DOHH2 (cell line): ENCODE results near the gene ZNF23.

ENCODE experiments used
- H3F3A ChIP-seq: fragments of 200-600 bp; sonication (generic), shearing (Covaris generic); 2 replicates; pipeline ENCODE4 v1.6.0; 2016; ENCODE audit warnings: antibody characterized with exemption, mild to moderate bottlenecking; ENCODE audit not compliant: control insufficient read depth, insufficient read depth
- H3K27ac ChIP-seq: fragments of 200-600 bp; sonication (generic); 2 replicates; pipeline ENCODE4 v1.5.1; 2014; ENCODE audit warnings: low read depth, mild to moderate bottlenecking, low read length, moderate library complexity
- H3K27me3 ChIP-seq: fragments of 200-600 bp; sonication (generic); 2 replicates; pipeline ENCODE4 v1.6.1; 2014; ENCODE audit warnings: mild to moderate bottlenecking, low read length, mixed read lengths; ENCODE audit not compliant: control insufficient read depth
- H3K36me3 ChIP-seq: fragments of 200-600 bp; sonication (generic); 2 replicates; pipeline ENCODE4 v1.6.1; 2014; ENCODE audit warnings: mild to moderate bottlenecking, low read length, moderate library complexity, mixed read lengths; ENCODE audit not compliant: control insufficient read depth
- H3K4me1 ChIP-seq: fragments of 200-600 bp; sonication (generic); 2 replicates; pipeline ENCODE4 v1.6.1; 2014; ENCODE audit warnings: mild to moderate bottlenecking, low read length, mixed read lengths; ENCODE audit not compliant: control insufficient read depth
- H3K4me2 ChIP-seq: fragments of 200-600 bp; sonication (generic); 2 replicates; pipeline ENCODE4 v1.6.0; 2014; ENCODE audit warnings: mild to moderate bottlenecking, low read length, moderate library complexity
- H3K4me3 ChIP-seq: fragments of 200-600 bp; sonication (generic); 2 replicates; pipeline ENCODE4 v1.5.1; 2014; ENCODE audit warnings: mild to moderate bottlenecking, low read length, mixed read lengths
- H3K79me2 ChIP-seq: fragments of 200-600 bp; sonication (generic); 2 replicates; pipeline ENCODE4 v1.6.1; 2014; ENCODE audit warnings: mild to moderate bottlenecking, low read length, mixed read lengths; ENCODE audit not compliant: control insufficient read depth
- H3K9me2 ChIP-seq: fragments of 200-600 bp; sonication (generic); replicated peaks from 2 replicates; pipeline ENCODE4 v1.6.1; 2014; ENCODE audit warnings: mild to moderate bottlenecking, low read length, mixed read lengths; ENCODE audit not compliant: control insufficient read depth
- H3K9me3 ChIP-seq: fragments of 200-600 bp; sonication (generic); 2 replicates; pipeline ENCODE4 v1.6.1; 2014; ENCODE audit warnings: antibody characterized with exemption, low read length, mixed read lengths; ENCODE audit not compliant: control insufficient read depth, insufficient read depth
- H4K20me1 ChIP-seq: fragments of 200-600 bp; sonication (generic); 2 replicates; pipeline ENCODE4 v1.6.0; 2014; ENCODE audit warnings: low read depth, mild to moderate bottlenecking, antibody characterized with exemption, low read length, moderate library complexity; ENCODE audit not compliant: control insufficient read depth, insufficient read depth
- CTCF ChIP-seq: fragments of 200-600 bp; sonication (generic); IDR thresholded peaks from one replicate; pipeline ENCODE4 v1.5.1; 2014; ENCODE audit warnings: antibody characterized with exemption, mild to moderate bottlenecking, low read depth, low read length; ENCODE audit not compliant: poor library complexity, severe bottlenecking
- EZH2phosphoT487 ChIP-seq: fragments of 200-600 bp; sonication (generic); IDR thresholded peaks from 2 replicates; pipeline ENCODE4 v1.6.1; 2017; ENCODE audit warnings: borderline replicate concordance, mild to moderate bottlenecking, antibody characterized with exemption, low read length, moderate library complexity, mixed read lengths

ZNF23 gene

GRCh38 chr16:71440669-71441347, 21.2 kb downstream of the ZNF23 start:
- Histone ChIP-seq H3K4me2 (no peak overlapping the region), H3K27me3 (no peaks in the 10 kb centered on the region), H3K4me3 (no peak overlapping the region), H3F3A (no peaks in the 10 kb centered on the region), H3K4me1 (no peaks in the 10 kb centered on the region), H3K79me2 (no peaks in the 10 kb centered on the region), H3K9me2 (no peaks in the 10 kb centered on the region), H4K20me1 (no peaks in the 10 kb centered on the region), H3K27ac (no peak overlapping the region), H3K9me3 (no peaks in the 10 kb centered on the region), H3K36me3 (no peaks in the 10 kb centered on the region)
- no peak for TF ChIP-seq EZH2phosphoT487
- peak; percentile 79 for TF ChIP-seq CTCF

- no peaks in the 10 kb centered on the region for H3F3A ChIP-seq
- H3K4me1 ChIP-seq: no peaks in the 10 kb centered on the region
- no peaks in the 10 kb centered on the region for H3K36me3 ChIP-seq
- no peaks in the 10 kb centered on the region for H3K9me3 ChIP-seq
- TF ChIP-seq CTCF: no peak
- TF ChIP-seq EZH2phosphoT487: no peak
- no peaks in the 10 kb centered on the region for H3K9me2 ChIP-seq
- H3K4me3 ChIP-seq: no peak overlapping the region
- H4K20me1 ChIP-seq: no peaks in the 10 kb centered on the region
- no peaks in the 10 kb centered on the region for H3K79me2 ChIP-seq
- no peak overlapping the region for H3K27ac ChIP-seq
- H3K4me2 ChIP-seq: no peak overlapping the region
- no peaks in the 10 kb centered on the region for H3K27me3 ChIP-seq
Observed at GRCh38 chr16:71439523-71439922, 22.5 kb downstream of the ZNF23 start.

GRCh38 chr16:71436473-71436872, 25.6 kb downstream of the ZNF23 start:
- Histone ChIP-seq H3K27ac (no peak overlapping the region), H3K4me3 (no peak overlapping the region), H4K20me1 (no peaks in the 10 kb centered on the region), H3F3A (no peaks in the 10 kb centered on the region), H3K4me1 (no peaks in the 10 kb centered on the region), H3K9me2 (no peaks in the 10 kb centered on the region), H3K36me3 (no peaks in the 10 kb centered on the region), H3K9me3 (no peaks in the 10 kb centered on the region), H3K4me2 (no peak overlapping the region), H3K27me3 (no peaks in the 10 kb centered on the region), H3K79me2 (no peaks in the 10 kb centered on the region)
- TF ChIP-seq CTCF: no peak
- TF ChIP-seq EZH2phosphoT487: no peak
